IMR-90 (cell line): Measurements from ENCODE around the gene MRPL47. TPM values are rescaled to one million over a fixed set of nuclear protein-coding genes. Genes with fewer than 3 reads are reported as not detected.
A peak's percentile ranks its signal among the peaks of the same experiment; 100 is the strongest.

Source experiments
- ATAC-seq: fragments of 200-7000 bp; cut with Tn5 transposase; 2 replicates; pipeline ENCODE4 v1.9.1; 2020; ENCODE audit warnings: low read depth, mild to moderate bottlenecking, moderate library complexity
- BruUV-seq: library from RNA; stranded (reverse); fragments of 400-500 nt; replicated peaks from 2 replicates; lab custom pipeline; 2021; lab: Mats Ljungman, UMichigan
- CTCF ChIA-PET: fragments of 300-600 bp; formaldehyde crosslinking; extraction: SDS; loops from one replicate; lab custom pipeline; 2021; ENCODE audit warnings: antibody characterized with exemption; lab: Yijun Ruan, JAX
- POLR2A ChIA-PET: fragments of 300-600 bp; sonication (Branson Sonifier 250); formaldehyde crosslinking; loops from one replicate; lab custom pipeline; 2022; ENCODE audit warnings: antibody characterized with exemption; ENCODE audit not compliant: unreplicated experiment; lab: Charles Lee
- DNase-seq: peaks from one replicate; pipeline ENCODE4 v3.0.0; 2013
- H2AFZ ChIP-seq: replicated peaks from 2 replicates; pipeline ENCODE3; 2013; ENCODE audit warnings: low read length, mild to moderate bottlenecking; ENCODE audit not compliant: poor library complexity
- H2AK5ac ChIP-seq: 2 replicates; pipeline ENCODE4 v1.6.1; 2013; ENCODE audit warnings: low read depth, low read length, inconsistent platforms
- H2AK9ac ChIP-seq: replicated peaks from 2 replicates; pipeline ENCODE3; 2013; ENCODE audit warnings: mild to moderate bottlenecking, low read depth, low read length, moderate library complexity; ENCODE audit not compliant: poor library complexity
- H2BK120ac ChIP-seq: 2 replicates; pipeline ENCODE4 v1.6.1; 2013; ENCODE audit warnings: low read depth, low read length, inconsistent platforms
- H2BK15ac ChIP-seq: 3 replicates; pipeline ENCODE4 v1.6.1; 2013; ENCODE audit warnings: low read depth, low read length, inconsistent platforms
- H2BK20ac ChIP-seq: 2 replicates; pipeline ENCODE4 v1.6.1; 2013; ENCODE audit warnings: low read depth, mild to moderate bottlenecking, inconsistent platforms, low read length, moderate library complexity
- H2BK5ac ChIP-seq: 2 replicates; pipeline ENCODE4 v1.6.1; 2013; ENCODE audit warnings: mild to moderate bottlenecking, low read depth, low read length, inconsistent platforms; ENCODE audit not compliant: poor library complexity, severe bottlenecking
- H3K14ac ChIP-seq: replicated peaks from 2 replicates; pipeline ENCODE4 v1.6.1; 2013; ENCODE audit warnings: low read depth, low read length, inconsistent platforms
- H3K18ac ChIP-seq: 2 replicates; pipeline ENCODE4 v1.6.1; 2013; ENCODE audit warnings: low read depth, low read length, control low read depth
- H3K23ac ChIP-seq: 2 replicates; pipeline ENCODE4 v1.6.1; 2013; ENCODE audit warnings: low read depth, low read length, inconsistent platforms
- H3K27ac ChIP-seq: 2 replicates; pipeline ENCODE4 v1.5.1; 2013; ENCODE audit warnings: mild to moderate bottlenecking, control low read depth, low read length; ENCODE audit not compliant: insufficient read depth
- H3K27me3 ChIP-seq: 2 replicates; pipeline ENCODE4 v1.6.1; 2013; ENCODE audit warnings: low read length; ENCODE audit not compliant: control insufficient read depth, insufficient read depth
- H3K36me3 ChIP-seq: 2 replicates; pipeline ENCODE4 v1.6.1; 2013; ENCODE audit warnings: low read length, mixed read lengths; ENCODE audit not compliant: control insufficient read depth, insufficient read depth
- H3K4ac ChIP-seq: 2 replicates; pipeline ENCODE4 v1.6.1; 2013; ENCODE audit warnings: low read depth, low read length, inconsistent platforms
- H3K4me1 ChIP-seq: 2 replicates; pipeline ENCODE4 v1.6.1; 2013; ENCODE audit warnings: low read length, mixed read lengths; ENCODE audit not compliant: control insufficient read depth, insufficient read depth
- H3K4me2 ChIP-seq: 2 replicates; pipeline ENCODE4 v1.6.1; 2013; ENCODE audit warnings: low read depth, mild to moderate bottlenecking, control low read depth, low read length, moderate library complexity
- H3K4me3 ChIP-seq: 2 replicates; pipeline ENCODE4 v1.5.1; 2013; ENCODE audit warnings: low read depth, mild to moderate bottlenecking, control low read depth, low read length, moderate library complexity; ENCODE audit not compliant: insufficient read depth
- H3K56ac ChIP-seq: 2 replicates; pipeline ENCODE4 v1.6.1; 2013; ENCODE audit warnings: low read length, inconsistent platforms; ENCODE audit not compliant: insufficient read depth; ENCODE audit errors: extremely low read depth
- H3K79me1 ChIP-seq, 2 experiments: 2 replicates each; pipeline ENCODE4 v1.6.1; 2013; ENCODE audit warnings: low read length in 2 of 2, inconsistent platforms in 1 of 2, low read depth in 1 of 2
- H3K9ac ChIP-seq: 2 replicates; pipeline ENCODE4 v1.6.1; 2013; ENCODE audit warnings: low read depth, low read length, control low read depth
- H3K9me1 ChIP-seq: 2 replicates; pipeline ENCODE4 v1.6.1; 2013; ENCODE audit warnings: low read length, inconsistent platforms; ENCODE audit not compliant: insufficient read depth
- H3K9me3 ChIP-seq: 2 replicates; pipeline ENCODE4 v1.6.1; 2013; ENCODE audit warnings: low read length; ENCODE audit not compliant: control insufficient read depth, insufficient read depth
- H4K20me1 ChIP-seq: 2 replicates; pipeline ENCODE4 v1.6.1; 2013; ENCODE audit warnings: low read length, inconsistent platforms; ENCODE audit not compliant: insufficient read depth
- H4K5ac ChIP-seq: 2 replicates; pipeline ENCODE4 v1.6.1; 2013; ENCODE audit warnings: mild to moderate bottlenecking, low read depth, low read length, control low read depth
- H4K8ac ChIP-seq, 2 experiments: 2 replicates each; pipeline ENCODE4 v1.6.1; 2013; ENCODE audit warnings: low read depth in 2 of 2, low read length in 2 of 2, control low read depth in 1 of 2, inconsistent platforms in 1 of 2
- H4K91ac ChIP-seq: 2 replicates; pipeline ENCODE4 v1.6.1; 2013; ENCODE audit warnings: low read depth, low read length, inconsistent platforms; ENCODE audit not compliant: insufficient read depth
- CHD1 ChIP-seq: IDR thresholded peaks from 2 replicates; pipeline ENCODE4 v1.6.1; 2012; ENCODE audit warnings: low read depth, low read length, improper control_type of control experiment
- FOS ChIP-seq: fragments of 150-350 bp; IDR thresholded peaks from 2 replicates; pipeline ENCODE4 v1.6.1; 2016; ENCODE audit warnings: low read depth, low read length
- MAFK ChIP-seq: IDR thresholded peaks from 2 replicates; pipeline ENCODE4 v1.6.1; 2012; ENCODE audit warnings: low read depth, low read length, improper control_type of control experiment
- MXI1 ChIP-seq: IDR thresholded peaks from 2 replicates; pipeline ENCODE4 v1.6.1; 2012; ENCODE audit warnings: low read depth, mild to moderate bottlenecking, low read length, moderate library complexity, borderline replicate concordance
- POLR2A ChIP-seq: IDR thresholded peaks from 2 replicates; pipeline ENCODE4 v1.6.1; 2012; ENCODE audit warnings: mild to moderate bottlenecking, low read depth, low read length
- RCOR1 ChIP-seq: IDR thresholded peaks from 2 replicates; pipeline ENCODE4 v1.6.1; 2012; ENCODE audit warnings: mild to moderate bottlenecking, low read length, improper control_type of control experiment; ENCODE audit not compliant: insufficient replicate concordance
- WGBS, 2 experiments: methylation state at CpG; one replicate each; pipeline versions ENCODE4 v1.1.5 to v1.1.7; 2013; ENCODE audit warnings: missing lambda C conversion rate in 2 of 2; ENCODE audit not compliant: insufficient read length in 1 of 2; ENCODE audit errors: extremely low coverage in 2 of 2; 5-methylcytosine and 5-hydroxymethylcytosine counted together
- dilution Hi-C: fragments of 300-500 bp; cut with HindIII; formaldehyde crosslinking; loops from one replicate; pipeline ENCODE4 v1.14.3; 2018; ENCODE audit warnings: low sequenced_read_pairs; ENCODE audit not compliant: unreplicated experiment
- in situ Hi-C: fragments of 300-500 bp; cut with MboI; formaldehyde crosslinking; loops from 3 replicates; pipeline ENCODE4 v1.14.3; 2019; ENCODE audit warnings: low sequenced_read_pairs, inconsistent platforms, mixed read lengths
- intact Hi-C: fragments of 100-400 bp; cut with micrococcal nuclease; formaldehyde crosslinking; loops from 2 replicates; pipeline ENCODE4 v1.10.0; 2022
- polyA plus RNA-seq, 3 experiments: library from polyadenylated mRNA; depleted of rRNA; stranded (reverse); fragments of >200 nt; gene quantifications; 2 replicates each; pipeline ENCODE4 v1.2.3, GENCODE V29; 2012; ENCODE audit warnings: low replicate concordance in 1 of 3
- total RNA-seq: library from RNA; depleted of rRNA; stranded (reverse); fragments of >200 nt; gene quantifications from 2 replicates; pipeline ENCODE4 v1.2.3, GENCODE V29; 2012

The MRPL47 gene
- total and polyA plus RNA-seq, 2 of the 4 experiments (the other 2 are of a cell fraction) = 41.4 to 43.7 TPM

DNA sequence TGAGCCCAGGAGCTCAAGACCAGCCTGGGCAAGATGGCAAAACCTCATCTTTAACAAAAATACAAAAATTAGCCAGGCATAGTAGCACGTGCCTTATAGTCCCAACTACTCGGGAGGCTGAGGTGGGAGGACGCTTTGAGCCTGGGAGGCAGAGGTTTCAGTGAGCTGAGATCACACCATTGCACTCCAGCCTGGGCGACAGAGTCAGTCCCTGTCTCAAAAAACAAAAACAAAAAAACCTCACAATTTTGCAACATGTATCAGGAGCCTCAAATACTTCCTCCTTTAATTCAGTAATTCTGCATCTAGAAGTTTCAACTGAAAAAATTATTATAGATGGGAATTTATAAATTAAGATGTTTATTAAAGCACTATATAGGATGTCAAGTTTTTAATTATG lies 1.1 kb downstream of the MRPL47 start:
- Histone ChIP-seq H3K9me3 (no peaks in the 10 kb centered on the region), H3K36me3 (peaks cover 18% of the 10 kb centered on the region), H3K4me1 (no peaks in the 10 kb centered on the region; the same call in 1 of the 2 replicates), H4K5ac (no peak overlapping the region), H3K4ac (no peak overlapping the region), H3K23ac (no peak overlapping the region), H3K9ac (no peak overlapping the region), H3K18ac (no peak overlapping the region), H2BK5ac (no peak overlapping the region), H3K14ac (no peak overlapping the region), H2AFZ (no peak overlapping the region), H3K27me3 (no peaks in the 10 kb centered on the region), H2BK120ac (no peak overlapping the region), H2AK5ac (no peak overlapping the region; the same call in 1 of the 2 replicates), H3K4me3 (no peak overlapping the region; the same call in 1 of the 2 replicates), H4K20me1 (no peaks in the 10 kb centered on the region), H3K79me1 (peaks cover 11 to 12% of the 10 kb centered on the region in 2 experiments), H2BK20ac (no peak overlapping the region), H2BK15ac (no peak overlapping the region), H3K27ac (no peak overlapping the region), H4K91ac (no peak overlapping the region), H3K56ac (no peak overlapping the region), H2AK9ac (no peak overlapping the region), H4K8ac (no peak overlapping the region), H3K4me2 (peak overlapping the region; percentile 70), H3K9me1 (no peaks in the 10 kb centered on the region)
- ChIA-PET POLR2A (no interaction called here), CTCF (no interaction called here)
- ATAC-seq (no peak), DNase-seq (no peak)
- intact Hi-C loops (no loop called here), dilution Hi-C loops (no loop called here), in situ Hi-C loops (no loop called here)
- BruUV-seq = no TSS peak
- no CpG with 5 or more reads among the region's 4 CpGs for WGBS, 2 experiments
- TF ChIP-seq RCOR1 (no peak), CHD1 (no peak), MAFK (no peak), MXI1 (no peak), POLR2A (no peak), FOS (no peak)
